HG03575 (cell line): Measurements from ENCODE around the gene IP6K3.

Experiments used
- ATAC-seq: cut with Tn5 transposase; IDR thresholded peaks from one replicate; pipeline ENCODE4 v1.9.1; 2021; ENCODE audit not compliant: unreplicated experiment, insufficient number of reproducible peaks, low FRiP score; ENCODE audit errors: extremely low read depth

The IP6K3 gene

GRCh38 chr6:33727932-33728331 is 18.8 kb downstream of the IP6K3 start:
- ATAC-seq, result no peak

- ATAC-seq, result no peak
These were observed 19.6 kb downstream of the IP6K3 start for GRCh38 chr6:33727126-33727525.

- no peak for ATAC-seq
These were observed 20.0 kb downstream of the IP6K3 start for GRCh38 chr6:33726696-33727095.

- no peak for ATAC-seq
These were observed 20.6 kb downstream of the IP6K3 start for GRCh38 chr6:33725891-33726673.

GRCh38 chr6:33725222-33725621 is 21.5 kb downstream of the IP6K3 start:
- no peak for ATAC-seq

GRCh38 chr6:33724102-33725023 is 22.3 kb downstream of the IP6K3 start:
- no peak for ATAC-seq

- no peak for ATAC-seq
These were observed 23.2 kb downstream of the IP6K3 start for GRCh38 chr6:33723371-33724085.

- ATAC-seq, result no peak
These were observed 24.5 kb downstream of the IP6K3 start for GRCh38 chr6:33722103-33722623.

- ATAC-seq, result no peak
These were observed 25.2 kb downstream of the IP6K3 start for GRCh38 chr6:33721508-33721907.

GRCh38 chr6:33720998-33721397 is 25.7 kb downstream of the IP6K3 start:
- ATAC-seq, result no peak

- no peak for ATAC-seq
These were observed 27.2 kb downstream of the IP6K3 start for GRCh38 chr6:33719326-33719987.

GRCh38 chr6:33718713-33719112 is 28.0 kb downstream of the IP6K3 start:
- ATAC-seq, result no peak

GRCh38 chr6:33717934-33718455 is 28.7 kb downstream of the IP6K3 start:
- ATAC-seq, result no peak

GRCh38 chr6:33716890-33717632 is 29.6 kb downstream of the IP6K3 start:
- no peak for ATAC-seq

GRCh38 chr6:33716379-33716778 is 30.3 kb downstream of the IP6K3 start:
- no peak for ATAC-seq

GRCh38 chr6:33714385-33715040 is 32.2 kb downstream of the IP6K3 start:
- ATAC-seq, result no peak

- ATAC-seq, result no peak
These were observed 32.9 kb downstream of the IP6K3 start for GRCh38 chr6:33713786-33714185.
